Endothelial cell (in vitro differentiated cells): ENCODE results near the gene SUPT3H. TPM values are rescaled to one million over a fixed set of nuclear protein-coding genes. Genes with fewer than 3 reads are reported as not detected.

Experiments used
- DNase-seq: peaks from one replicate; pipeline ENCODE4 v3.0.0; 2021; ENCODE audit warnings: low spot score
- H3K27ac Mint-ChIP-seq: one replicate; pipeline ENCODE4 v1.8.0; 2021; ENCODE audit warnings: mixed read lengths, inconsistent platforms; ENCODE audit not compliant: unreplicated experiment
- H3K27me3 Mint-ChIP-seq: one replicate; pipeline ENCODE4 v1.8.0; 2021; ENCODE audit warnings: mild to moderate bottlenecking, moderate library complexity, mixed read lengths, inconsistent platforms; ENCODE audit not compliant: unreplicated experiment
- H3K36me3 Mint-ChIP-seq: one replicate; pipeline ENCODE4 v1.8.0; 2021; ENCODE audit warnings: mild to moderate bottlenecking, low read depth, mixed read lengths, inconsistent platforms; ENCODE audit not compliant: unreplicated experiment
- H3K4me1 Mint-ChIP-seq: one replicate; pipeline ENCODE4 v1.8.0; 2021; ENCODE audit warnings: mild to moderate bottlenecking, mixed read lengths, inconsistent platforms; ENCODE audit not compliant: unreplicated experiment
- H3K4me3 Mint-ChIP-seq: one replicate; pipeline ENCODE4 v1.8.0; 2021; ENCODE audit warnings: mild to moderate bottlenecking, mixed read lengths, inconsistent platforms; ENCODE audit not compliant: unreplicated experiment
- H3K9me3 Mint-ChIP-seq: one replicate; pipeline ENCODE4 v1.8.0; 2021; ENCODE audit warnings: mixed read lengths, inconsistent platforms; ENCODE audit not compliant: unreplicated experiment
- total RNA-seq: library from RNA; stranded (reverse); fragmentation: NEBNext Ultra II Directional; extraction: Animal tissue kit (Norgen Biotek cat#: 25700); gene quantifications from one replicate; pipeline ENCODE4 v1.2.1, GENCODE V29; 2021; ENCODE audit not compliant: unreplicated experiment
- TF ChIP-seq, protein P1 (sequence below): fragments of 200-600 bp; sonication (generic); IDR thresholded peaks from one replicate; pipeline ENCODE4 v1.5.0; 2021; ENCODE audit warnings: antibody characterized with exemption; ENCODE audit not compliant: unreplicated experiment

The SUPT3H gene
- total RNA-seq, 1 donor from 2014 or later: 28.5 TPM

DNA sequence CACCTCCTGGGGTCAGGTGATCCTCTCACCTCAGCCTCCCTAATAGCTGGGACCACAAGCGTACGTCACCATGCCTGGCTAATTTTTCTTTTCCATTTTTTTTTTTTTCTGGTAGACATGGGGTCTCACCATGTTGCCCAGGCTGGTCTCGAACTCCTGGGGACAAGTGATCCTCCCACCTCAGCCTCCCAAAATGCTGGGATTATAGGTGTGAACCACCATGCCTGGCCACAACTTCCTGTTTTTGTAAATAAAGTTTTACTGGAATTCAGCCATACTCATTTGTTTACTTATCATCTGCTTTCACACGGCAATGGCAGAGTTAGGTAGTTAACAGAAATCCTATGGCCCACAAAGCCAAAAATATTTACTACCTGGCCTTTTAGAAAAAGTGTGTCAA lies 57.4 kb downstream of the SUPT3H start:
- Mint-ChIP-seq H3K27ac (no peak overlapping the region), H3K4me1 (peaks cover 3% of the 10 kb centered on the region), H3K36me3 (peaks cover 3% of the 10 kb centered on the region), H3K9me3 (no peaks in the 10 kb centered on the region), H3K27me3 (no peaks in the 10 kb centered on the region), H3K4me3 (no peak overlapping the region)
- TF ChIP-seq, protein P1, sequence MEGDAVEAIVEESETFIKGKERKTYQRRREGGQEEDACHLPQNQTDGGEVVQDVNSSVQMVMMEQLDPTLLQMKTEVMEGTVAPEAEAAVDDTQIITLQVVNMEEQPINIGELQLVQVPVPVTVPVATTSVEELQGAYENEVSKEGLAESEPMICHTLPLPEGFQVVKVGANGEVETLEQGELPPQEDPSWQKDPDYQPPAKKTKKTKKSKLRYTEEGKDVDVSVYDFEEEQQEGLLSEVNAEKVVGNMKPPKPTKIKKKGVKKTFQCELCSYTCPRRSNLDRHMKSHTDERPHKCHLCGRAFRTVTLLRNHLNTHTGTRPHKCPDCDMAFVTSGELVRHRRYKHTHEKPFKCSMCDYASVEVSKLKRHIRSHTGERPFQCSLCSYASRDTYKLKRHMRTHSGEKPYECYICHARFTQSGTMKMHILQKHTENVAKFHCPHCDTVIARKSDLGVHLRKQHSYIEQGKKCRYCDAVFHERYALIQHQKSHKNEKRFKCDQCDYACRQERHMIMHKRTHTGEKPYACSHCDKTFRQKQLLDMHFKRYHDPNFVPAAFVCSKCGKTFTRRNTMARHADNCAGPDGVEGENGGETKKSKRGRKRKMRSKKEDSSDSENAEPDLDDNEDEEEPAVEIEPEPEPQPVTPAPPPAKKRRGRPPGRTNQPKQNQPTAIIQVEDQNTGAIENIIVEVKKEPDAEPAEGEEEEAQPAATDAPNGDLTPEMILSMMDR: no peak
- DNase-seq: no peak

DNA sequence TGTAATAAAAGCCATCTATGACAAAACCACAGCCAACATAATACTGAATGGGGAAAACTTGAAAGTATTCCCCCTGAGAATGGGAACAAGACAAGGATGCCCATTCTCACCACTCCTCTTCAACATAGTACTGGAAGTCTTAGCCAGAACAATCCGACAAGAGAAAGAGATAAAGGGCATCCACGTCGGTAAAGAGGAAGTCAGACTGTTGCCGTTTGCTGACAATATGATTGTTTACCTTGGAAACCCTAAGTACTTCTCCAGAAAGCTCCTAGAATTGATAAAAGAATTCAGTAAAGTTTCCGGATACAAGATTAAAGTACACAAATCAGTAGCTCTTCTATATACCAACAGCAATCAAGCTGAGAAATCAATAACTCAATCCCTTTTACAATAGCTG lies 63.6 kb downstream of the SUPT3H start:
- H3K27me3 Mint-ChIP-seq: peaks cover 2% of the 10 kb centered on the region
- DNase-seq: no peak
- H3K4me1 Mint-ChIP-seq: peaks cover 36% of the 10 kb centered on the region
- H3K36me3 Mint-ChIP-seq: peaks cover 7% of the 10 kb centered on the region
- H3K27ac Mint-ChIP-seq: peak overlapping the region; percentile 76
- TF ChIP-seq, protein P1: no peak
- H3K4me3 Mint-ChIP-seq: no peak overlapping the region
- H3K9me3 Mint-ChIP-seq: peaks cover 7% of the 10 kb centered on the region

DNA sequence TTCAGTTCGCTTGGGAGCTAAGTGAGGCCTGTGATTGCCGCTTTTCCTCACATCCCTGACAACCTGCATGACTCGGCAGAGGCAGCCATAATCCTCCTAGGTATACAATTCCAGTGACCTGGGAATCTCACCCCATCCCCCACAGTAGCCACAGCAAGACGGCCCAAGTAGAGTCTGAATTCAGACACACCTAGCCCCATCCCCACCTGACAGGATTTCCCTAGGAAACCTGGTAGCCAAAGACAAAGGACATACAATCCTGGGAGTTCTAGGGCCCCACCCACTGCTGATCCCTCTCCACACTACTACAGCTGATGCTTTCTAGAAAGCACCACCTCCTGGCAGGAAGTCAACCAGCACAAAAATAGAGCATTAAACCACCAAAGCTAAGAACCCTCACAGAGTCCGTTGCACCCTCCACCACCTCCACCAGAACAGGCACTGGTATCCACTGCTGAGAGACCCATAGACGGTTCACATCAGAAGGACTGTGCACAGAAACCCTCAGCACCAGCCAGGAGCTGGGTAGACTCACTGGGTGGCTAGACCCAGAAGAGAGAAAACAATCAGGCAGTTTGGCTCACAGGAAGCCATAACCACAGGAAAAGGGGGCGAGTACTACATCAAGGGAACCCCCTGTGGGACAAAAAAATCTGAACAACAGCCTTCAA lies 67.5 kb downstream of the SUPT3H start:
- peaks cover 36% of the 10 kb centered on the region for H3K4me1 Mint-ChIP-seq
- peaks cover 9% of the 10 kb centered on the region for H3K27me3 Mint-ChIP-seq
- peaks cover 25% of the 10 kb centered on the region for H3K9me3 Mint-ChIP-seq
- DNase-seq: peak; percentile 9
- H3K36me3 Mint-ChIP-seq: peaks cover 26% of the 10 kb centered on the region
- peak overlapping the region; percentile 88 for H3K27ac Mint-ChIP-seq
- TF ChIP-seq, protein P1: no peak
- H3K4me3 Mint-ChIP-seq: no peak overlapping the region

DNA sequence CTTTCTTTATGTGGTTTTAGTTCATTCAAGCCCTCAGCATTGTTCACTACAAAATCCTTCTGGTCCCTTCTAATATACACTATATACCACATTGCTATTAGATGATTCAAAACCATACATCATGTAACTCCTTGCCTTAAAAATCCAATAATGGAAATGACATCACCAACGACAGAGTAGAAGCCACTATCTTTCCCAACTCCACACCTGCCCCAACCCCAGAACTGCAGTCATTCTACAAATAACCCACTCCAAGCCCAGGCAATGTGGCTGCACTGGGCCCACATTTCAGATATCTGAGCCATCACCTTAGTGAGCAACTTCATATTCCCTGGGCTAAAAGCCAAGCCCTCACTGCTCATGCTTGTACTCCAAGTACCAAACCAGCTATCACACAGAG lies 72.2 kb downstream of the SUPT3H start:
- DNase-seq: no peak
- Mint-ChIP-seq H3K4me3 (no peak overlapping the region), H3K9me3 (peaks cover 25% of the 10 kb centered on the region), H3K4me1 (peaks cover 15% of the 10 kb centered on the region), H3K36me3 (peaks cover 26% of the 10 kb centered on the region), H3K27me3 (peaks cover 9% of the 10 kb centered on the region), H3K27ac (no peak overlapping the region)
- TF ChIP-seq, protein P1: no peak

DNA sequence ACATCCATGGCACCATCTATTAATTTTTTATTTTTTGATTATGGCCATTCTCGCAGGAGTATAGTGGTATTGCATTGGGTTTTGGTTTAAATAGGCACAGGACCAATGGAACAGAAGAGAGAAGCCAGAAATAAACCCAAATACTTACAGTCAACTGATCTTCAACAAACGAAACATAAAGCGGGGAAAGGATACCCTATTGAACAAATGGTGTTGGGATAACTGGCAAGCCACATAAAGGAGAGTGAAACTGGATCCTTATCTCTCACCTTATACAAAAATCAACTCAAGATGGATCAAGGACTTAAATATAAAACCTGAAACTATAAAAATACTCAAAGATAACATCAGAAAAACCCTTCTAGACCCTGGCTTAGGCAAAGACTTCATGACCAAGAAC lies 74.9 kb downstream of the SUPT3H start:
- no peak overlapping the region for H3K4me3 Mint-ChIP-seq
- H3K27me3 Mint-ChIP-seq: peaks cover 7% of the 10 kb centered on the region
- H3K4me1 Mint-ChIP-seq: no peaks in the 10 kb centered on the region
- no peak overlapping the region for H3K27ac Mint-ChIP-seq
- TF ChIP-seq, protein P1: no peak
- no peak for DNase-seq
- H3K36me3 Mint-ChIP-seq: peaks cover 18% of the 10 kb centered on the region
- peaks cover 13% of the 10 kb centered on the region for H3K9me3 Mint-ChIP-seq
